Stimulated activated CD8-positive, alpha-beta memory T cell treated with anti-CD3 and anti-CD28 coated beads, Interleukin-7, amount 100 ng/mL, for 48 hours (primary cell): ENCODE measurements around the gene CSNK1A1L.
"Not testable (repeated sequence)": the region's sequence is repeated elsewhere in the genome, so short reads cannot be mapped to it uniquely, and the experiment has no call there.

Source experiments
- DNase-seq, 2 donors: peaks; one replicate each; pipeline ENCODE4 v3.0.0-alpha.2; 2020; ENCODE audit warnings: low read depth in 1 of 2; ENCODE audit errors: extremely low read depth in 1 of 2

CSNK1A1L gene

DNA sequence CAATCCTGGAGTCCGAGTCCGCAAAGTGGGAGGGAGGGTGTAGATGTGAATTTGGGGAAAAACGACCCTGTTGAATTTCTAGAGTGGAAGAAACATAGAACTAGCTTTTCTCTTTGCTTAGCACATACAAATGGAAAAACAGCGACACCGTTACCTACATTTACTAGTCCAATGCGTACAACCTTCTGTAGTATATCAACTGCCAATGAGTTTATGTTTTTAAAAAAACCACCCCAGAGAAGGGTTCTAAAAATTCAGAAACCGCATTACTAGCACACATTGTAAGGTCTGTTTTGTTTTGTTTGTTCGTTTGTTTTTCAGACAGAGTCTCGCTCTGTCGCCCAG, 45.6 kb downstream of the CSNK1A1L start:
- DNase-seq, result no peak

DNA sequence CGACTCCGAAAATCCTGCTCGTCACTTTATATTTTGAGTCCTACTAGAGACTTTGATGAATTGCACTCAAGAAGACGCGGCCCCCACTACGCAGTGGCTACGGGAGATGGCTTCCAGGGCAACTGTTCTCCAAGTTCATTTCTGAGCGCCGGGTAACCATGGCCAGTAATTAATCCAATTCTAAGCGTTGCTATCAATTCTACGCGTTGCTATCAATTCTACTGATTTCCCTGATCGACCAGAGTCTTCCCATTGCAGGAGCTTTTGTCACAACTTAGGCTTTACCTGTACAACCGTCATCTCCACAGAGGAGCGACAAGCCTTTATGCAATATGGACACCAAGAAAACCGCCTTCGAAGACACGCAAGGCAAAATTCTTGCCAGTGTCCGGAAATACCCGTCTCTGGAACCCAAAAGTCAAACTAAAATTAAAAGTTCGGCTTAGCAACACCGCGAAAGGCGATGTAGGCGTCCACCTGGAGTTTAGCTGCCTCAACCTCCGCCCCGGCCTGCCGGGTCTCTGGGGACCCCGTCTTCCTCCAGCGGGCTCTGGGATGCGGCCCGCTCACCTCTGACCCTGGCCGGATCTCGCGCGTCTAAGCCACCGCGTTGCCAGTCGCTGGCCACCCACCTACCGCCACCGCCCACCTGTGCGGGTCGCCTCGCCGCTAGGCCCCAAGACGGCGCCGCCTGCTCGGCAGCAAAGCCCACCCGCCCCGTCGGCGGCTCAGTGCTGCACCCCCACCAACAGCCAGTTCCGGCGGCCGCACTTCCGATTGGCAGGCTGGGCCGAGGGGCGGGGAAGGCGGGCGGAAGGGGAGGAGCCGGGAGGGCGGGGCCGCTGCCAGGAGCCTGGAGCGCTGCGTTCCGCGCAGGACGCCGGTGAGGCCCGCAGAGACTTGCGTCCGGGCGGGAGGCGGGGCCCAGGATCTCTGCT, 46.3 kb downstream of the CSNK1A1L start, which contains the start of gene SUPT20H:
Gene SUPT20H (minus strand): TSS at position 779 of the 938 bp plus-strand sequence. CDS start 8,198 bp downstream, outside the sequence.
- DNase-seq, result peak; percentile 89 to 94

DNA sequence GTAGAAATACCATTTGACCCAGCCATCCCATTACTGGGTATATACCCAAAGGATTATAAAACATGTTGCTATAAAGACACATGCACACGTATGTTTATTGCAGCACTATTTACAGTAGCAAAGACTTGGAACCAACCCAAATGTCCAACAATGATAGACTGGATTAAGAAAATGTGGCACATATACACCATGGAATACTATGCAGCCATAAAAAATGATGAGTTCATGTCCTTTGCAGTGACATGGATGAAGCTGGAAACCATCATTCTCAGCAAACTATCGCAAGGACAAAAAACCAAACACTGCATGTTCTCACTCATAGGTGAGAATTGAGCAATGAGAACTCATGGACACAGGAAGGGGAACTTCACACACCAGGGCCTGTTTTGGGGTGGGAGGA, 49.2 kb downstream of the CSNK1A1L start:
- DNase-seq, result not testable (repeated sequence)
